Upper lobe of left lung (tissue), 4 donors: Measurements from ENCODE around the gene MYDGF.

ENCODE experiments used
- CTCF ChIP-seq, 6 experiments: fragments of 450-650 bp in 4 of 6; fragments of 200-600 bp in 2 of 6; sonication (generic) in 2 of 6; IDR thresholded peaks; one replicate each; pipeline ENCODE4 v1.5.1; 2016 to 2019; ENCODE audit warnings: antibody characterized with exemption in 6 of 6
- EP300 ChIP-seq, 4 donors: sonication (generic); formaldehyde crosslinking; IDR thresholded peaks; one replicate each; pipeline ENCODE4 v1.5.1; 2017; ENCODE audit warnings: antibody characterized with exemption in 4 of 4, control low read depth in 2 of 4
- POLR2AphosphoS5 ChIP-seq, 2 donors: sonication (generic); formaldehyde crosslinking; IDR thresholded peaks; one replicate each; pipeline ENCODE4 v1.5.1; 2017; ENCODE audit warnings: antibody characterized with exemption in 2 of 2

- TF ChIP-seq POLR2AphosphoS5 (IDR thresholded peaks at IDR 0.05) (no peak), CTCF (IDR thresholded peaks at IDR 0.05) (no peak), EP300 (IDR thresholded peaks at IDR 0.05) (no peak)
These were observed 12.9 kb downstream of the MYDGF start for GRCh38 chr19:4657262-4657661.
